T-cell (primary cell): ENCODE data around the gene PDE7B. TPM values are rescaled to one million over a fixed set of nuclear protein-coding genes. Genes with fewer than 3 reads are reported as not detected.

ENCODE experiments used
- ATAC-seq, 4 experiments: fragments of 200-7000 bp in 3 of 4; fragments of 150-1000 bp in 1 of 4; cut with Tn5 transposase; replicated peaks in 1 of 4; 1 replicate in 3 of 4; 2 replicates in 1 of 4; pipeline ENCODE4 v1.10.0; 2021; ENCODE audit warnings: moderate library complexity in 3 of 4, mild to moderate bottlenecking in 2 of 4, moderate number of reproducible peaks in 1 of 4
- CTCF ChIA-PET, 2 donors: fragments of 300-600 bp; sonication (Branson Sonifier 250); formaldehyde crosslinking; loops; one replicate each; lab custom pipeline; 2022; ENCODE audit warnings: antibody characterized with exemption in 2 of 2; lab: Charles Lee
- POLR2A ChIA-PET, 2 donors: fragments of 300-600 bp; sonication (Branson Sonifier 250); formaldehyde crosslinking; loops; one replicate each; lab custom pipeline; 2022; ENCODE audit warnings: antibody characterized with exemption in 2 of 2; lab: Charles Lee
- DNase-seq, 35 experiments: peaks; one replicate each; pipeline versions ENCODE4 v3.0.0 to v3.0.0-alpha.2; 2013 to 2023
- H3K27ac ChIP-seq: one replicate; pipeline ENCODE4 v1.5.1; 2013; ENCODE audit warnings: low read length
- H3K27me3 ChIP-seq, 2 experiments: replicated peaks in 1 of 2; 1 replicate in 1 of 2; 2 replicates in 1 of 2; pipeline versions ENCODE4 v1.6.1 to v1.7.0; 2013; ENCODE audit warnings: low read length in 1 of 2, mixed read lengths in 1 of 2; ENCODE audit not compliant: control insufficient read depth in 2 of 2, insufficient read depth in 2 of 2; ENCODE audit errors: extremely low read depth in 1 of 2
- H3K36me3 ChIP-seq, 2 donors: 1 replicate in 1 of 2; 2 replicates in 1 of 2; pipeline versions ENCODE4 v1.6.1 to v1.7.0; 2013; ENCODE audit warnings: low read length in 1 of 2; ENCODE audit not compliant: control insufficient read depth in 2 of 2, insufficient read depth in 1 of 2; ENCODE audit errors: extremely low read depth in 1 of 2
- H3K4me1 ChIP-seq, 2 experiments: 1 replicate in 1 of 2; 2 replicates in 1 of 2; pipeline versions ENCODE4 v1.6.1 to v1.7.0; 2013; ENCODE audit warnings: low read length in 2 of 2, mixed read lengths in 1 of 2; ENCODE audit not compliant: insufficient read depth in 2 of 2, control insufficient read depth in 1 of 2; ENCODE audit errors: extremely low read depth in 1 of 2
- H3K4me3 ChIP-seq, 2 donors: 1 replicate in 1 of 2; 2 replicates in 1 of 2; pipeline versions ENCODE4 v1.5.1 to v1.7.0; 2013; ENCODE audit warnings: mild to moderate bottlenecking in 2 of 2, low read length in 1 of 2, moderate library complexity in 1 of 2; ENCODE audit not compliant: control insufficient read depth in 1 of 2; ENCODE audit errors: extremely low read depth in 1 of 2
- H3K9me3 ChIP-seq: 2 replicates; pipeline ENCODE4 v1.7.0; 2013
- H3K27ac Mint-ChIP-seq, 2 donors: one replicate each; pipeline ENCODE4 v1.8.0; 2020 to 2021; ENCODE audit warnings: mild to moderate bottlenecking in 2 of 2, mixed read lengths in 2 of 2
- H3K27me3 Mint-ChIP-seq, 2 donors: one replicate each; pipeline ENCODE4 v1.8.0; 2021 to 2022; ENCODE audit warnings: mixed read lengths in 2 of 2
- H3K36me3 Mint-ChIP-seq: one replicate; pipeline ENCODE4 v1.8.0; 2021; ENCODE audit warnings: mixed read lengths
- H3K4me1 Mint-ChIP-seq, 3 donors: one replicate each; pipeline ENCODE4 v1.8.0; 2020 to 2022; ENCODE audit warnings: mixed read lengths in 3 of 3, mild to moderate bottlenecking in 1 of 3
- H3K4me3 Mint-ChIP-seq, 3 donors: one replicate each; pipeline ENCODE4 v1.8.0; 2020 to 2022; ENCODE audit warnings: mild to moderate bottlenecking in 3 of 3, mixed read lengths in 3 of 3, moderate library complexity in 3 of 3
- H3K9me3 Mint-ChIP-seq, 3 donors: one replicate each; pipeline ENCODE4 v1.8.0; 2020 to 2022; ENCODE audit warnings: mixed read lengths in 3 of 3
- WGBS: methylation state at CpG from one replicate; pipeline ENCODE4 v1.1.5; 2013; ENCODE audit warnings: missing lambda C conversion rate; ENCODE audit not compliant: insufficient coverage; 5-methylcytosine and 5-hydroxymethylcytosine counted together
- total RNA-seq, 35 experiments: library from RNA in 6 of 35; stranded (reverse) in 6 of 35; fragments of 120-200 nt in 1 of 35; gene quantifications; one replicate each; pipeline versions ENCODE4 v1.2.1 to v1.2.4 and lab custom pipeline; 2013 to 2026

PDE7B gene
- total RNA-seq = 1 to 10 TPM in 1 of 5 donors, under 1 TPM in 4; 0.35 to 1.5 (median 0.69) TPM
- total RNA-seq (2013) = 0.52 TPM
- 0 to 7.1 (median 0.92) reads per million in 29 experiments for total RNA-seq (lab: John Stamatoyannopoulos, UW)

- peak within 1 kb of the TSS; percentile 40 for H3K27ac ChIP-seq
- no peaks in the 10 kb centered on the region for H3K9me3 Mint-ChIP-seq
- ATAC-seq (peak; percentile 52 to 86 (median 72)), DNase-seq (peak in 32 of 35 experiments; percentile 5 to 58 (median 24))
- H3K4me1 Mint-ChIP-seq = peaks cover 22 to 27% (median 27%) of the 10 kb centered on the region in 3 donors
- H3K27me3 Mint-ChIP-seq = peaks cover 0 to 2% of the 10 kb centered on the region in 2 donors
- WGBS = 17% methylated on average over 4 of the region's 12 CpGs
- H3K4me3 Mint-ChIP-seq = peak within 1 kb of the TSS; percentile 72 to 82 (median 78)
- ChIA-PET POLR2A (interaction anchor here in 1 of 2 donors (0.7 kb wide), 1 partner anchor 1599 kb away, joined by 14 read pairs; no protein-coding TSS in a partner anchor), CTCF (interaction anchor here (0.7 to 2.2 kb wide), 2 partner anchors 58 to 62 kb away, joined by 4 to 10 read pairs; no protein-coding TSS in a partner anchor)
- H3K4me1 ChIP-seq = peaks cover 7 to 23% of the 10 kb centered on the region in 2 experiments
- H3K36me3 ChIP-seq = no peaks in the 10 kb centered on the region
- H3K36me3 Mint-ChIP-seq = no peaks in the 10 kb centered on the region
- H3K9me3 ChIP-seq = no peaks in the 10 kb centered on the region
- peak within 1 kb of the TSS; percentile 76 to 79 for H3K27ac Mint-ChIP-seq
- peaks cover 0 to 3% of the 10 kb centered on the region in 2 experiments for H3K27me3 ChIP-seq
- peak within 1 kb of the TSS; percentile 44 to 62 for H3K4me3 ChIP-seq
These were observed at the start of gene PDE7B for GRCh38 chr6:135851442-135852271. Gene PDE7B (plus strand): TSS chr6:135851701.

DNA sequence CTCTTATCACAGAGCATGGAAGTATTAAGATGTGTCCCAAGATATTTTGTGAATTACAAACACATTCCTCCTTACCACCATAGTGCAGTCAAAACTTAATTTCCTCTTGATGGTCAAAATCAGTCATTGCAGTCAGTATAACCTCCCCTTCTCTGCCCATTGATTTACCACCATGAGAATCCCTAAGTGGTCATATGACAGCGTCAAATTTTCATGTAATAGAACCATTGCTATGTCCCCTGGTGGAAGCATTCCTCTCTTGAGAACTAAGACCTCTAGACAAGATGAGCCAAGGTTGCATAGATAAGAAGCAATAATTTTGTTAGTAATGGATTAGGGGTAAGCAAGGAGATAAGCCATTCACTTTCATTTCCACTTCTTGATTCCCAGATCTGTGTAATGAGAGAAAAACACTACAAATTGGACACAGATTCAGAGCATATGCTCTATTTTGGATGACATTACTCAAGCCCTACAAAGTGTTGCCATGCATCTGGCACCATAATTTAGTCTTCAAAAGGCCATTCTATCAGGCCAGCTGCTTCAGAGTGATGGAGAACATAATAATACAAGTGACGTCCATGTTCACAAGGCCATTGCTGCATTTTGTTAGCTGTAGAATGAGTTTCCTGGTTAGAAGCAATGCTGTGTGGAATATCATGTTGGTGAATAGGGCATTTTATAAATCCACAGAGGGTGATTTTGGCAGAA is 49.6 kb upstream of the PDE7B start:
- H3K9me3 ChIP-seq = no peaks in the 10 kb centered on the region
- H3K4me3 Mint-ChIP-seq = no peak overlapping the region
- DNase-seq = no peak
- no peaks in the 10 kb centered on the region for H3K9me3 Mint-ChIP-seq
- no peaks in the 10 kb centered on the region for H3K36me3 ChIP-seq
- no peaks in the 10 kb centered on the region for H3K4me1 ChIP-seq
- no peaks in the 10 kb centered on the region for H3K36me3 Mint-ChIP-seq
- WGBS = 100% methylated on average over 1 of the region's 2 CpGs
- no peak for ATAC-seq
- no peak overlapping the region for H3K27ac Mint-ChIP-seq
- POLR2A ChIA-PET = no interaction called here
- no peaks in the 10 kb centered on the region for H3K27me3 Mint-ChIP-seq
- CTCF ChIA-PET = no interaction called here
- no peaks in the 10 kb centered on the region for H3K27me3 ChIP-seq
- H3K27ac ChIP-seq = no peak overlapping the region
- no peak overlapping the region for H3K4me3 ChIP-seq
- peaks cover 0 to 7% (median 5%) of the 10 kb centered on the region in 3 donors for H3K4me1 Mint-ChIP-seq

DNA sequence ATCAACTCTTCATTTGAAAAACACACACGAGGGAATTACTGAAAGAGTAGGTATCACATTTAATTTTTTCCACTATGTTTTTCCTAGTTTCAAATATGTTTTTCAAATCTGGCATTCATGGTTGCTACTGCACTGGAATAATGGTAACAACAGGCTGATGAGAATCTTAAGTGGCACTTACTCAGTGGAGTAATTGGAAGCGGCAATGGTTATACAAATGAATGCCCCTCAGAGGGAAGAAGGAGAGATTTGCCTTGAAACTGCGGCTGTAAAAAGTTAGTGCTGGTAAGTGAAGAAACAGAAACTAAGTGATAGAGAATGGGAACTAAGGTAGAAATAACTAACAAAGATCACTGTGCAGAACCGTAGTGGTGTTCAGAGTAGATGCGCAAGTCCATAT is 41.0 kb upstream of the PDE7B start:
- no peaks in the 10 kb centered on the region for H3K4me1 ChIP-seq
- WGBS = 50% methylated on average over 2 of the region's 5 CpGs
- H3K36me3 ChIP-seq = peaks cover 0 to 2% of the 10 kb centered on the region in 2 donors
- no peak for ATAC-seq
- peaks cover 0 to 6% (median 0%) of the 10 kb centered on the region in 3 donors for H3K9me3 Mint-ChIP-seq
- ChIA-PET POLR2A (no interaction called here), CTCF (no interaction called here)
- no peak for DNase-seq
- H3K27me3 Mint-ChIP-seq = no peaks in the 10 kb centered on the region
- H3K27me3 ChIP-seq = no peaks in the 10 kb centered on the region
- no peaks in the 10 kb centered on the region for H3K4me1 Mint-ChIP-seq
- no peak overlapping the region for H3K4me3 Mint-ChIP-seq
- no peak overlapping the region for H3K27ac ChIP-seq
- no peaks in the 10 kb centered on the region for H3K36me3 Mint-ChIP-seq
- H3K9me3 ChIP-seq = no peaks in the 10 kb centered on the region
- H3K27ac Mint-ChIP-seq = no peak overlapping the region
- H3K4me3 ChIP-seq = no peak overlapping the region

GRCh38 chr6:135811170-135811569 is 40.3 kb upstream of the PDE7B start:
- Mint-ChIP-seq H3K27me3 (no peaks in the 10 kb centered on the region), H3K9me3 (peaks cover 0 to 6% (median 0%) of the 10 kb centered on the region in 3 donors), H3K4me1 (no peaks in the 10 kb centered on the region), H3K36me3 (no peaks in the 10 kb centered on the region), H3K27ac (no peak overlapping the region), H3K4me3 (no peak overlapping the region)
- H3K4me3 ChIP-seq = no peak overlapping the region
- ChIA-PET CTCF (no interaction called here), POLR2A (no interaction called here)
- no peak overlapping the region for H3K27ac ChIP-seq
- WGBS = 33% methylated on average over 1 of the region's 2 CpGs
- H3K9me3 ChIP-seq = no peaks in the 10 kb centered on the region
- no peak for ATAC-seq
- H3K4me1 ChIP-seq = no peaks in the 10 kb centered on the region
- no peak for DNase-seq
- peaks cover 0 to 2% of the 10 kb centered on the region in 2 donors for H3K36me3 ChIP-seq
- no peaks in the 10 kb centered on the region for H3K27me3 ChIP-seq

DNA sequence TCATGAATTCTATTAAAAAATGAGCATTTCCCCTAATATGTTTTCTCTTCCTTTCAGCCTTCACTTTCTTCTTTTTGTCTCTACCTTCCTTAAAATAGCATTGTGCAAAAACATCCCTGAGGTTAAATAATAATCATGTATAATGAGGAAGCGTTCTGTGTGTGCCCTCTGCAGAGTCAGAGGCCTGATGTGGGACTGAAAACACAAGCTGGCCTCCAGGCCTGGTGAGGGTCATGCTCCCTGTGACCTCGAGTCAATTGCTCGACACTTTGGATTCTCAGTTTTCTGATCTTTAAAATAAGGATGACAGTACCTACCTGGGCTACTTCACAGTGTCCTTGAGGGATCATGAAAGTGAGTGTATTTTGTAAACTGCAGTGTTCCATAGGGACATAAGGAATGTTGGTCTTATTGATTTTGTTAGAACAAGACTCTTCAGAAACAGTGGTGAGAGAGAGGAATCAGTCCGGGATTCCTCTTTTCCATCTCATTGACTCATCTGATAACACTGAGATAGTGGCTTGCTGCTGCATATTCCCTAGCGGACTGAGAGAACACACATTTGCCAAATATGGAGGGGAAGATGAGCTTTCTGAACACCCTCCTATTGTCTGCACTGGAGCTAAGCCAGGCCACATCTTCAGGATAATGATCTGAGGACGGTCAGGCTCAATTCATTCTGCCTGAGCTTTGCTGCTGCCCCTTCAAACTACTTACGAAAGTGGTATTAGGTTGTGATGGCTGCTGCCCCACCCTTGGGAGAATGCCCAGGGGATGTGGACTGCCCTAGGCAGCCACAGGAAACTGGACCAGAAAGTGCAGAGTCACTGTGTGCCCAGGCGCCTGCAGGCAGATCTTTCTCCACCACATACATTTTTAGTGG is 39.6 kb upstream of the PDE7B start:
- no peaks in the 10 kb centered on the region for H3K4me1 Mint-ChIP-seq
- ATAC-seq = no peak
- no peak overlapping the region for H3K4me3 Mint-ChIP-seq
- H3K36me3 Mint-ChIP-seq = no peaks in the 10 kb centered on the region
- peak overlapping the region in 1 of 2 donors; percentile 41 for H3K27ac Mint-ChIP-seq
- no peak for DNase-seq
- Histone ChIP-seq H3K4me3 (no peak overlapping the region), H3K36me3 (peaks cover 0 to 2% of the 10 kb centered on the region in 2 donors), H3K27me3 (no peaks in the 10 kb centered on the region), H3K4me1 (no peaks in the 10 kb centered on the region), H3K27ac (no peak overlapping the region), H3K9me3 (no peaks in the 10 kb centered on the region)
- H3K9me3 Mint-ChIP-seq = peaks cover 0 to 6% (median 0%) of the 10 kb centered on the region in 3 donors
- H3K27me3 Mint-ChIP-seq = no peaks in the 10 kb centered on the region
- POLR2A ChIA-PET = no interaction called here
- WGBS = 90% methylated on average over 4 of the region's 8 CpGs
- CTCF ChIA-PET = no interaction called here
